IMR-90 (cell line): ENCODE results near the gene PLB1. TPM values are rescaled to one million over a fixed set of nuclear protein-coding genes. Genes with fewer than 3 reads are reported as not detected.
A peak's percentile ranks its signal among the peaks of the same experiment; 100 is the strongest.

Experiments
- ATAC-seq: fragments of 200-7000 bp; cut with Tn5 transposase; 2 replicates; pipeline ENCODE4 v1.9.1; 2020; ENCODE audit warnings: low read depth, mild to moderate bottlenecking, moderate library complexity
- BruUV-seq: library from RNA; stranded (reverse); fragments of 400-500 nt; replicated peaks from 2 replicates; lab custom pipeline; 2021; lab: Mats Ljungman, UMichigan
- CTCF ChIA-PET: fragments of 300-600 bp; formaldehyde crosslinking; extraction: SDS; loops from one replicate; lab custom pipeline; 2021; ENCODE audit warnings: antibody characterized with exemption; lab: Yijun Ruan, JAX
- POLR2A ChIA-PET: fragments of 300-600 bp; sonication (Branson Sonifier 250); formaldehyde crosslinking; loops from one replicate; lab custom pipeline; 2022; ENCODE audit warnings: antibody characterized with exemption; ENCODE audit not compliant: unreplicated experiment; lab: Charles Lee
- DNase-seq: peaks from one replicate; pipeline ENCODE4 v3.0.0; 2013
- H2AFZ ChIP-seq: replicated peaks from 2 replicates; pipeline ENCODE3; 2013; ENCODE audit warnings: low read length, mild to moderate bottlenecking; ENCODE audit not compliant: poor library complexity
- H2AK5ac ChIP-seq: 2 replicates; pipeline ENCODE4 v1.6.1; 2013; ENCODE audit warnings: low read depth, low read length, inconsistent platforms
- H2AK9ac ChIP-seq: replicated peaks from 2 replicates; pipeline ENCODE3; 2013; ENCODE audit warnings: mild to moderate bottlenecking, low read depth, low read length, moderate library complexity; ENCODE audit not compliant: poor library complexity
- H2BK120ac ChIP-seq: 2 replicates; pipeline ENCODE4 v1.6.1; 2013; ENCODE audit warnings: low read depth, low read length, inconsistent platforms
- H2BK15ac ChIP-seq: 3 replicates; pipeline ENCODE4 v1.6.1; 2013; ENCODE audit warnings: low read depth, low read length, inconsistent platforms
- H2BK20ac ChIP-seq: 2 replicates; pipeline ENCODE4 v1.6.1; 2013; ENCODE audit warnings: low read depth, mild to moderate bottlenecking, inconsistent platforms, low read length, moderate library complexity
- H2BK5ac ChIP-seq: 2 replicates; pipeline ENCODE4 v1.6.1; 2013; ENCODE audit warnings: mild to moderate bottlenecking, low read depth, low read length, inconsistent platforms; ENCODE audit not compliant: poor library complexity, severe bottlenecking
- H3K14ac ChIP-seq: replicated peaks from 2 replicates; pipeline ENCODE4 v1.6.1; 2013; ENCODE audit warnings: low read depth, low read length, inconsistent platforms
- H3K18ac ChIP-seq: 2 replicates; pipeline ENCODE4 v1.6.1; 2013; ENCODE audit warnings: low read depth, low read length, control low read depth
- H3K23ac ChIP-seq: 2 replicates; pipeline ENCODE4 v1.6.1; 2013; ENCODE audit warnings: low read depth, low read length, inconsistent platforms
- H3K27ac ChIP-seq: 2 replicates; pipeline ENCODE4 v1.5.1; 2013; ENCODE audit warnings: mild to moderate bottlenecking, control low read depth, low read length; ENCODE audit not compliant: insufficient read depth
- H3K27me3 ChIP-seq: 2 replicates; pipeline ENCODE4 v1.6.1; 2013; ENCODE audit warnings: low read length; ENCODE audit not compliant: control insufficient read depth, insufficient read depth
- H3K36me3 ChIP-seq: 2 replicates; pipeline ENCODE4 v1.6.1; 2013; ENCODE audit warnings: low read length, mixed read lengths; ENCODE audit not compliant: control insufficient read depth, insufficient read depth
- H3K4ac ChIP-seq: 2 replicates; pipeline ENCODE4 v1.6.1; 2013; ENCODE audit warnings: low read depth, low read length, inconsistent platforms
- H3K4me1 ChIP-seq: 2 replicates; pipeline ENCODE4 v1.6.1; 2013; ENCODE audit warnings: low read length, mixed read lengths; ENCODE audit not compliant: control insufficient read depth, insufficient read depth
- H3K4me2 ChIP-seq: 2 replicates; pipeline ENCODE4 v1.6.1; 2013; ENCODE audit warnings: low read depth, mild to moderate bottlenecking, control low read depth, low read length, moderate library complexity
- H3K4me3 ChIP-seq: 2 replicates; pipeline ENCODE4 v1.5.1; 2013; ENCODE audit warnings: low read depth, mild to moderate bottlenecking, control low read depth, low read length, moderate library complexity; ENCODE audit not compliant: insufficient read depth
- H3K56ac ChIP-seq: 2 replicates; pipeline ENCODE4 v1.6.1; 2013; ENCODE audit warnings: low read length, inconsistent platforms; ENCODE audit not compliant: insufficient read depth; ENCODE audit errors: extremely low read depth
- H3K79me1 ChIP-seq, 2 experiments: 2 replicates each; pipeline ENCODE4 v1.6.1; 2013; ENCODE audit warnings: low read length in 2 of 2, inconsistent platforms in 1 of 2, low read depth in 1 of 2
- H3K9ac ChIP-seq: 2 replicates; pipeline ENCODE4 v1.6.1; 2013; ENCODE audit warnings: low read depth, low read length, control low read depth
- H3K9me1 ChIP-seq: 2 replicates; pipeline ENCODE4 v1.6.1; 2013; ENCODE audit warnings: low read length, inconsistent platforms; ENCODE audit not compliant: insufficient read depth
- H3K9me3 ChIP-seq: 2 replicates; pipeline ENCODE4 v1.6.1; 2013; ENCODE audit warnings: low read length; ENCODE audit not compliant: control insufficient read depth, insufficient read depth
- H4K20me1 ChIP-seq: 2 replicates; pipeline ENCODE4 v1.6.1; 2013; ENCODE audit warnings: low read length, inconsistent platforms; ENCODE audit not compliant: insufficient read depth
- H4K5ac ChIP-seq: 2 replicates; pipeline ENCODE4 v1.6.1; 2013; ENCODE audit warnings: mild to moderate bottlenecking, low read depth, low read length, control low read depth
- H4K8ac ChIP-seq, 2 experiments: 2 replicates each; pipeline ENCODE4 v1.6.1; 2013; ENCODE audit warnings: low read depth in 2 of 2, low read length in 2 of 2, control low read depth in 1 of 2, inconsistent platforms in 1 of 2
- H4K91ac ChIP-seq: 2 replicates; pipeline ENCODE4 v1.6.1; 2013; ENCODE audit warnings: low read depth, low read length, inconsistent platforms; ENCODE audit not compliant: insufficient read depth
- CHD1 ChIP-seq: IDR thresholded peaks from 2 replicates; pipeline ENCODE4 v1.6.1; 2012; ENCODE audit warnings: low read depth, low read length, improper control_type of control experiment
- FOS ChIP-seq: fragments of 150-350 bp; IDR thresholded peaks from 2 replicates; pipeline ENCODE4 v1.6.1; 2016; ENCODE audit warnings: low read depth, low read length
- NFE2L2 ChIP-seq: fragments of 150-350 bp; IDR thresholded peaks from 2 replicates; pipeline ENCODE4 v1.6.1; 2016; ENCODE audit warnings: low read depth, mild to moderate bottlenecking, low read length
- WGBS, 2 experiments: methylation state at CpG; one replicate each; pipeline versions ENCODE4 v1.1.5 to v1.1.7; 2013; ENCODE audit warnings: missing lambda C conversion rate in 2 of 2; ENCODE audit not compliant: insufficient read length in 1 of 2; ENCODE audit errors: extremely low coverage in 2 of 2; 5-methylcytosine and 5-hydroxymethylcytosine counted together
- dilution Hi-C: fragments of 300-500 bp; cut with HindIII; formaldehyde crosslinking; loops from one replicate; pipeline ENCODE4 v1.14.3; 2018; ENCODE audit warnings: low sequenced_read_pairs; ENCODE audit not compliant: unreplicated experiment
- in situ Hi-C: fragments of 300-500 bp; cut with MboI; formaldehyde crosslinking; loops from 3 replicates; pipeline ENCODE4 v1.14.3; 2019; ENCODE audit warnings: low sequenced_read_pairs, inconsistent platforms, mixed read lengths
- intact Hi-C: fragments of 100-400 bp; cut with micrococcal nuclease; formaldehyde crosslinking; loops from 2 replicates; pipeline ENCODE4 v1.10.0; 2022
- polyA plus RNA-seq, 3 experiments: library from polyadenylated mRNA; depleted of rRNA; stranded (reverse); fragments of >200 nt; gene quantifications; 2 replicates each; pipeline ENCODE4 v1.2.3, GENCODE V29; 2012; ENCODE audit warnings: low replicate concordance in 1 of 3
- total RNA-seq: library from RNA; depleted of rRNA; stranded (reverse); fragments of >200 nt; gene quantifications from 2 replicates; pipeline ENCODE4 v1.2.3, GENCODE V29; 2012
- TF ChIP-seq, protein P1 (sequence below): conservative IDR thresholded peaks from 2 replicates; pipeline ENCODE4 v1.5.1; 2012; ENCODE audit warnings: mild to moderate bottlenecking, low read depth, low read length, improper control_type of control experiment
- TF ChIP-seq, protein P2 (sequence below): fragments of 150-350 bp; IDR thresholded peaks from 2 replicates; pipeline ENCODE4 v1.6.1; 2016; ENCODE audit warnings: low read depth, mild to moderate bottlenecking, low read length, moderate library complexity, borderline replicate concordance

PLB1 gene
- total and polyA plus RNA-seq, 2 of the 4 experiments (the other 2 are of a cell fraction): 0.74 to 0.90 TPM

DNA sequence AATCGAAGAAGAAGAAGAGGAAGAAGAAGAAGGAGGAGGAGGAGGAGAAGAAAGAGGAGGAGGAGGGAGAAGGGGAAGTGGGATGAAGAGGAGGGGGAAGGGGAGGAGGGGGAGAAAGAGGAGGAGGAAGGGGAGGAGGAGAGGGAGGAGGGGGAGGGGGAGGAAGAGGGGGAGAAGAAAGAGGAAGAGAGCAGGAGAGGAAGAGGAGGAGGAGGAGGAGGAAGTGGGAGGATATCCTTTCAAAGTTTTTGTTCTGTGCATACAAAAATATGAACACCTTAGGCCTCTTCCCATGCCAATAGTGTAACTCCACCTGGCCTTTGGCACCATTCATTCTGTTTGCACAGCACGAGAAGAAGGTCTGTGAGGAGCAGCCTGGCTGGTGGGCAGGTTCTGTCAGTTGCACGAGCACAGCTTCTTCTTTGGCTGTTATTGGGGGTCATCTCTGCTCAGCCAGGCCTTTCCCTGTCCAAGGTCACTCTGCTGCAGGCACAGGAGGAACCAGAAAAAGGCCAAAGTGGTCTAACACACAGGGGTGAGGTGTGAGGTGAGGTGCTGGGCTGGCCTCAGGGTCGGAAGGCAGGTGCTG, 25.8 kb upstream of the PLB1 start:
- H2BK15ac ChIP-seq: no peak overlapping the region
- WGBS, 2 experiments: 68% methylated on average over 2 of the region's 4 CpGs; no CpG with 5 or more reads in 1 of the 2 experiments
- DNase-seq: no peak
- H3K4me1 ChIP-seq: no peaks in the 10 kb centered on the region
- BruUV-seq: no TSS peak
- TF ChIP-seq CHD1: no peak
- TF ChIP-seq NFE2L2: no peak
- TF ChIP-seq, protein P1, sequence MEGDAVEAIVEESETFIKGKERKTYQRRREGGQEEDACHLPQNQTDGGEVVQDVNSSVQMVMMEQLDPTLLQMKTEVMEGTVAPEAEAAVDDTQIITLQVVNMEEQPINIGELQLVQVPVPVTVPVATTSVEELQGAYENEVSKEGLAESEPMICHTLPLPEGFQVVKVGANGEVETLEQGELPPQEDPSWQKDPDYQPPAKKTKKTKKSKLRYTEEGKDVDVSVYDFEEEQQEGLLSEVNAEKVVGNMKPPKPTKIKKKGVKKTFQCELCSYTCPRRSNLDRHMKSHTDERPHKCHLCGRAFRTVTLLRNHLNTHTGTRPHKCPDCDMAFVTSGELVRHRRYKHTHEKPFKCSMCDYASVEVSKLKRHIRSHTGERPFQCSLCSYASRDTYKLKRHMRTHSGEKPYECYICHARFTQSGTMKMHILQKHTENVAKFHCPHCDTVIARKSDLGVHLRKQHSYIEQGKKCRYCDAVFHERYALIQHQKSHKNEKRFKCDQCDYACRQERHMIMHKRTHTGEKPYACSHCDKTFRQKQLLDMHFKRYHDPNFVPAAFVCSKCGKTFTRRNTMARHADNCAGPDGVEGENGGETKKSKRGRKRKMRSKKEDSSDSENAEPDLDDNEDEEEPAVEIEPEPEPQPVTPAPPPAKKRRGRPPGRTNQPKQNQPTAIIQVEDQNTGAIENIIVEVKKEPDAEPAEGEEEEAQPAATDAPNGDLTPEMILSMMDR: no peak
- no peak for TF ChIP-seq FOS
- TF ChIP-seq, protein P2, sequence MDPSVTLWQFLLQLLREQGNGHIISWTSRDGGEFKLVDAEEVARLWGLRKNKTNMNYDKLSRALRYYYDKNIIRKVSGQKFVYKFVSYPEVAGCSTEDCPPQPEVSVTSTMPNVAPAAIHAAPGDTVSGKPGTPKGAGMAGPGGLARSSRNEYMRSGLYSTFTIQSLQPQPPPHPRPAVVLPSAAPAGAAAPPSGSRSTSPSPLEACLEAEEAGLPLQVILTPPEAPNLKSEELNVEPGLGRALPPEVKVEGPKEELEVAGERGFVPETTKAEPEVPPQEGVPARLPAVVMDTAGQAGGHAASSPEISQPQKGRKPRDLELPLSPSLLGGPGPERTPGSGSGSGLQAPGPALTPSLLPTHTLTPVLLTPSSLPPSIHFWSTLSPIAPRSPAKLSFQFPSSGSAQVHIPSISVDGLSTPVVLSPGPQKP: no peak
- no peak overlapping the region for H3K14ac ChIP-seq
- no peak overlapping the region for H3K4ac ChIP-seq
- peak overlapping the region; percentile 25; the same call in 1 of the 2 replicates for H2AK5ac ChIP-seq
- no peak overlapping the region for H2BK120ac ChIP-seq
- dilution Hi-C loops (no loop called here), in situ Hi-C loops (no loop called here), intact Hi-C loops (no loop called here)
- H3K27me3 ChIP-seq: peaks cover 9% of the 10 kb centered on the region
- H2AK9ac ChIP-seq: peak overlapping the region; percentile 8
- no peak overlapping the region for H2BK20ac ChIP-seq
- H3K56ac ChIP-seq: no peak overlapping the region
- H3K23ac ChIP-seq: no peak overlapping the region
- no peak overlapping the region for H2BK5ac ChIP-seq
- ChIA-PET POLR2A (no interaction called here), CTCF (interaction anchor here (0.7 kb wide), 1 partner anchor 14 kb away, joined by 3 read pairs; no protein-coding TSS in a partner anchor)
- H3K4me3 ChIP-seq: no peak overlapping the region
- no peak overlapping the region for H4K8ac ChIP-seq
- ATAC-seq: no peak
- H3K79me1 ChIP-seq: no peaks in the 10 kb centered on the region
- H3K18ac ChIP-seq: no peak overlapping the region
- no peaks in the 10 kb centered on the region for H3K9me3 ChIP-seq
- H3K9ac ChIP-seq: no peak overlapping the region
- H3K4me2 ChIP-seq: no peak overlapping the region
- H4K20me1 ChIP-seq: no peaks in the 10 kb centered on the region
- no peak overlapping the region for H4K91ac ChIP-seq
- no peak overlapping the region for H4K5ac ChIP-seq
- no peak overlapping the region for H2AFZ ChIP-seq
- no peaks in the 10 kb centered on the region for H3K36me3 ChIP-seq
- no peaks in the 10 kb centered on the region for H3K9me1 ChIP-seq
- H3K27ac ChIP-seq: no peak overlapping the region
